HCT116 (cell line): ENCODE results near the gene RBBP8.

Source experiments
- POLR2AphosphoS5 ChIP-seq: IDR thresholded peaks from 2 replicates; pipeline ENCODE4 v1.6.1; 2011; ENCODE audit warnings: mild to moderate bottlenecking, low read depth, low read length, moderate library complexity
- RAD21 ChIP-seq: IDR thresholded peaks from 2 replicates; pipeline ENCODE4 v1.6.1; 2012; ENCODE audit warnings: low read depth, mild to moderate bottlenecking
- ZFX ChIP-seq: fragments of 450-650 bp; IDR thresholded peaks from 2 replicates; pipeline ENCODE4 v1.6.1; 2017
- ZNF274 ChIP-seq: fragments of 200-500 bp; sonication (Bioruptor generic); IDR thresholded peaks from 2 replicates; pipeline ENCODE4 v1.6.1; 2014; ENCODE audit warnings: mild to moderate bottlenecking, low read depth, low read length, inconsistent platforms
- TF ChIP-seq, protein P1 (sequence below), 3 experiments: fragments of 200-600 bp in 1 of 3; sonication (generic) in 1 of 3; IDR thresholded peaks in 2 of 3; conservative IDR thresholded peaks in 1 of 3; 2 replicates each; pipeline ENCODE4 v1.5.1; 2012 to 2017; ENCODE audit warnings: low read depth in 2 of 3, low read length in 2 of 3, antibody characterized with exemption in 1 of 3, borderline replicate concordance in 1 of 3, control low read depth in 1 of 3, mild to moderate bottlenecking in 1 of 3, mixed read lengths in 1 of 3, mixed run types in 1 of 3, moderate library complexity in 1 of 3; ENCODE audit not compliant: insufficient read depth in 1 of 3
- TF ChIP-seq, protein P2 (sequence below): IDR thresholded peaks from 2 replicates; pipeline ENCODE4 v1.6.1; 2011; ENCODE audit warnings: mild to moderate bottlenecking, low read length, moderate library complexity; ENCODE audit not compliant: insufficient replicate concordance; ENCODE audit errors: extremely low read depth

DNA sequence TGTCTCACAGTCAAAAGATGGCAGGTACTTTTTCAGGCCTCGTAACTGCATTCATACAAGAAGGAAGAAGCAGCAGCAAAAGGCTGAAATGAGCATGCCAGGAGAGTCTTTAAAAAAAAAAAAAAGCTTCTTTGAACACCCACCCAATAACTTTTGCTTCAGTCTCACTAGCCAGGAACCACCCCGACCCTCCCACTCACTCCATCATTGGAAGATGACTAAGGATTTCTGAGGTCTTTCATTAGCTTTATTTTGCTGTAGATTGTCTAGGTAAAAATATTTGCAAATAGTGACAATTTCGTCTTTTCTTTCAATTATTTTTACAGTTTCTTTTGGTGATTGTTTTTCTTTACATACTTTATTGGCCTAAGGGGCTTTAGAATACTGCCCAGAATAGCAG, 37.9 kb downstream of the RBBP8 start:
- TF ChIP-seq RAD21 (no peak), ZNF274 (no peak), ZFX (no peak), POLR2AphosphoS5 (no peak)
- TF ChIP-seq, protein P1, sequence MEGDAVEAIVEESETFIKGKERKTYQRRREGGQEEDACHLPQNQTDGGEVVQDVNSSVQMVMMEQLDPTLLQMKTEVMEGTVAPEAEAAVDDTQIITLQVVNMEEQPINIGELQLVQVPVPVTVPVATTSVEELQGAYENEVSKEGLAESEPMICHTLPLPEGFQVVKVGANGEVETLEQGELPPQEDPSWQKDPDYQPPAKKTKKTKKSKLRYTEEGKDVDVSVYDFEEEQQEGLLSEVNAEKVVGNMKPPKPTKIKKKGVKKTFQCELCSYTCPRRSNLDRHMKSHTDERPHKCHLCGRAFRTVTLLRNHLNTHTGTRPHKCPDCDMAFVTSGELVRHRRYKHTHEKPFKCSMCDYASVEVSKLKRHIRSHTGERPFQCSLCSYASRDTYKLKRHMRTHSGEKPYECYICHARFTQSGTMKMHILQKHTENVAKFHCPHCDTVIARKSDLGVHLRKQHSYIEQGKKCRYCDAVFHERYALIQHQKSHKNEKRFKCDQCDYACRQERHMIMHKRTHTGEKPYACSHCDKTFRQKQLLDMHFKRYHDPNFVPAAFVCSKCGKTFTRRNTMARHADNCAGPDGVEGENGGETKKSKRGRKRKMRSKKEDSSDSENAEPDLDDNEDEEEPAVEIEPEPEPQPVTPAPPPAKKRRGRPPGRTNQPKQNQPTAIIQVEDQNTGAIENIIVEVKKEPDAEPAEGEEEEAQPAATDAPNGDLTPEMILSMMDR (IDR thresholded peaks at IDR 0.05 in 2 of 3, conservative IDR thresholded peaks at IDR 0.05 in 1 of 3; ENCODE audit: borderline replicate concordance in 1 of 3, insufficient read depth in 1 of 3, low read depth in 2 of 3, low read length in 2 of 3) = no peak
- TF ChIP-seq, protein P2, sequence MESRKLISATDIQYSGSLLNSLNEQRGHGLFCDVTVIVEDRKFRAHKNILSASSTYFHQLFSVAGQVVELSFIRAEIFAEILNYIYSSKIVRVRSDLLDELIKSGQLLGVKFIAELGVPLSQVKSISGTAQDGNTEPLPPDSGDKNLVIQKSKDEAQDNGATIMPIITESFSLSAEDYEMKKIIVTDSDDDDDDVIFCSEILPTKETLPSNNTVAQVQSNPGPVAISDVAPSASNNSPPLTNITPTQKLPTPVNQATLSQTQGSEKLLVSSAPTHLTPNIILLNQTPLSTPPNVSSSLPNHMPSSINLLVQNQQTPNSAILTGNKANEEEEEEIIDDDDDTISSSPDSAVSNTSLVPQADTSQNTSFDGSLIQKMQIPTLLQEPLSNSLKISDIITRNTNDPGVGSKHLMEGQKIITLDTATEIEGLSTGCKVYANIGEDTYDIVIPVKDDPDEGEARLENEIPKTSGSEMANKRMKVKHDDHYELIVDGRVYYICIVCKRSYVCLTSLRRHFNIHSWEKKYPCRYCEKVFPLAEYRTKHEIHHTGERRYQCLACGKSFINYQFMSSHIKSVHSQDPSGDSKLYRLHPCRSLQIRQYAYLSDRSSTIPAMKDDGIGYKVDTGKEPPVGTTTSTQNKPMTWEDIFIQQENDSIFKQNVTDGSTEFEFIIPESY = no peak
